HepG2 (cell line): ENCODE data around the gene ADGRG1. TPM values are rescaled to one million over a fixed set of nuclear protein-coding genes. Genes with fewer than 3 reads are reported as not detected.

Experiments used
- MIER3 ChIP-seq: IDR thresholded peaks from 2 replicates; pipeline ENCODE4 v1.6.1; 2016; ENCODE audit warnings: missing compliant biosample characterization, borderline replicate concordance
- NFE2L1 ChIP-seq: sonication (generic); formaldehyde crosslinking; IDR thresholded peaks from 2 replicates; pipeline ENCODE4 v1.4.0; 2020; ENCODE audit warnings: missing genetic modification reagents, mild to moderate bottlenecking, borderline replicate concordance
- SIX1 ChIP-seq: sonication (generic); formaldehyde crosslinking; IDR thresholded peaks from 2 replicates; pipeline ENCODE4 v1.4.0; 2020; ENCODE audit warnings: missing genetic modification reagents, borderline replicate concordance
- SKI ChIP-seq: fragments of 450-650 bp; IDR thresholded peaks from one replicate; pipeline ENCODE4 v1.6.1; 2018; ENCODE audit warnings: mild to moderate bottlenecking; ENCODE audit not compliant: partially characterized antibody
- TOPORS ChIP-seq: sonication (generic); formaldehyde crosslinking; IDR thresholded peaks from 2 replicates; pipeline ENCODE4 v1.8.0; 2023; ENCODE audit warnings: mild to moderate bottlenecking, missing genetic modification reagents
- ZBTB1 ChIP-seq: sonication (generic); formaldehyde crosslinking; IDR thresholded peaks from 2 replicates; pipeline ENCODE4 v1.4.0; 2020; ENCODE audit warnings: missing genetic modification reagents, borderline replicate concordance
- ZFP1 ChIP-seq: IDR thresholded peaks from 2 replicates; pipeline ENCODE4 v1.6.1; 2016
- ZKSCAN5 ChIP-seq: sonication (generic); formaldehyde crosslinking; IDR thresholded peaks from 2 replicates; pipeline ENCODE4 v1.5.1; 2020; ENCODE audit warnings: mild to moderate bottlenecking, missing genetic modification reagents
- ZNF124 ChIP-seq: sonication (generic); formaldehyde crosslinking; IDR thresholded peaks from 2 replicates; pipeline ENCODE4 v1.4.0; 2020; ENCODE audit warnings: missing genetic modification reagents
- ZNF264 ChIP-seq: sonication (generic); formaldehyde crosslinking; IDR thresholded peaks from 2 replicates; pipeline ENCODE4 v1.4.0; 2020; ENCODE audit warnings: missing genetic modification reagents
- ZNF317 ChIP-seq: sonication (generic); formaldehyde crosslinking; IDR thresholded peaks from 2 replicates; pipeline ENCODE4 v1.5.0; 2020; ENCODE audit warnings: mild to moderate bottlenecking, missing genetic modification reagents
- ZNF383 ChIP-seq: sonication (generic); formaldehyde crosslinking; IDR thresholded peaks from 2 replicates; pipeline ENCODE4 v1.4.0; 2020; ENCODE audit warnings: missing genetic modification reagents, mild to moderate bottlenecking, borderline replicate concordance
- polyA plus RNA-seq, 8 experiments: library from polyadenylated mRNA; depleted of rRNA in 3 of 8; stranded (reverse) in 7 of 8; unstranded in 1 of 8; fragments of >200 nt; fragmentation: Illumina TruSeq in 4 of 8; extraction: Trizol in 4 of 8; gene quantifications; 2 replicates each; pipeline versions ENCODE4 v1.2.1 to v1.2.3, GENCODE V29; 2011 to 2016; ENCODE audit warnings: low read depth in 4 of 8, missing spikeins in 1 of 8, mixed read lengths in 1 of 8; ENCODE audit not compliant: insufficient read depth in 1 of 8
- total RNA-seq, 5 experiments: library from RNA; depleted of rRNA; stranded (reverse); fragments of >200 nt; fragmentation: Illumina TruSeq; extraction: Trizol; gene quantifications; 2 replicates each; pipeline ENCODE4 v1.2.3, GENCODE V29; 2016; ENCODE audit warnings: low read depth in 1 of 5
- TF ChIP-seq, protein P1 (sequence below): sonication (generic); formaldehyde crosslinking; conservative IDR thresholded peaks from 2 replicates; pipeline ENCODE4 v1.4.0; 2020; ENCODE audit warnings: missing genetic modification reagents
- TF ChIP-seq, protein P2 (sequence below): sonication (generic); formaldehyde crosslinking; IDR thresholded peaks from 2 replicates; pipeline ENCODE4 v1.4.0; 2020; ENCODE audit warnings: low read depth, mild to moderate bottlenecking, missing genetic modification reagents
- TF ChIP-seq, protein P3 (sequence below): sonication (generic); formaldehyde crosslinking; conservative IDR thresholded peaks from 2 replicates; pipeline ENCODE4 v1.8.1; 2023; ENCODE audit warnings: missing genetic modification reagents
- TF ChIP-seq, protein P4 (sequence below): sonication (generic); formaldehyde crosslinking; IDR thresholded peaks from 2 replicates; pipeline ENCODE4 v1.4.0; 2020; ENCODE audit warnings: mild to moderate bottlenecking, missing genetic modification reagents
- TF ChIP-seq, protein P5 (sequence below): sonication (generic); formaldehyde crosslinking; IDR thresholded peaks from 2 replicates; pipeline ENCODE4 v1.4.0; 2020; ENCODE audit warnings: missing genetic modification reagents
- TF ChIP-seq, protein P6 (sequence below): sonication (generic); formaldehyde crosslinking; IDR thresholded peaks from 2 replicates; pipeline ENCODE4 v1.8.0; 2022; ENCODE audit warnings: mild to moderate bottlenecking, missing genetic modification reagents
- TF ChIP-seq, protein P7 (sequence below): sonication (generic); formaldehyde crosslinking; conservative IDR thresholded peaks from 2 replicates; pipeline ENCODE4 v1.8.0; 2022; ENCODE audit warnings: missing genetic modification reagents

ADGRG1 gene
- total and polyA plus RNA-seq, 2 of the 13 experiments (the other 11 are each of a cell fraction or from before 2014, with no cell fraction given): 2.7 to 5.9 TPM

DNA sequence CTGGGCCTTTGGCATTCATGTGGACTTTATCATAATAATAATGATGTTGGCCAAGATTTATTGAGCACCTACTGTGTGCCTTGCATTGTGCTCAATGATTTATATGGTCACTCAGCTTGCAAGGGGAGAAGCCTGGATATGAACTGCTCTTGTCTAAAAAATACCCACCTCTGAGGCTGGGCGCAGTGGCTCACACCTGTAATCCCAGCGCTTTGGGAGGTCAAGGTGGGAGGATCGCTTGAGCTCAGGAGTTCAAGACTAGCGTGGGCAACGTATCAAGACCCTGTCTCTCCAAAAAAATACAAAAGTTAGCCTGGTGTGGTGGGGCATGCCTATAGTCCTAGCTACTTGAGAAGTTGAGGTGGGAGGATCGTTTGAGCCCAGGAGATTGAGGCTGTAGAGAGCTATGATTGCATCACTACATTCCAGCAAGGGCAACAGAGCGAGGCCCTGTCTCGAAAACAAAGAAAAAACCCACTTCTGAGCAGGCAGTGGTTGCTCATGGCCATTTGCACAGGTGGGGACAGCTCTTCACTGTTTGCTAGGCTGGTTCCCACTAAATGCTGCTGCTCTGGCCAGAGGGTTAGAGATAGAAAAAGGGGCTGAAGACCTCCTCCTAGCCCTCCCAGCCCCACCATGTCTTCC is 4.3 kb upstream of the ADGRG1 start (continued):
- TF ChIP-seq, protein P1, sequence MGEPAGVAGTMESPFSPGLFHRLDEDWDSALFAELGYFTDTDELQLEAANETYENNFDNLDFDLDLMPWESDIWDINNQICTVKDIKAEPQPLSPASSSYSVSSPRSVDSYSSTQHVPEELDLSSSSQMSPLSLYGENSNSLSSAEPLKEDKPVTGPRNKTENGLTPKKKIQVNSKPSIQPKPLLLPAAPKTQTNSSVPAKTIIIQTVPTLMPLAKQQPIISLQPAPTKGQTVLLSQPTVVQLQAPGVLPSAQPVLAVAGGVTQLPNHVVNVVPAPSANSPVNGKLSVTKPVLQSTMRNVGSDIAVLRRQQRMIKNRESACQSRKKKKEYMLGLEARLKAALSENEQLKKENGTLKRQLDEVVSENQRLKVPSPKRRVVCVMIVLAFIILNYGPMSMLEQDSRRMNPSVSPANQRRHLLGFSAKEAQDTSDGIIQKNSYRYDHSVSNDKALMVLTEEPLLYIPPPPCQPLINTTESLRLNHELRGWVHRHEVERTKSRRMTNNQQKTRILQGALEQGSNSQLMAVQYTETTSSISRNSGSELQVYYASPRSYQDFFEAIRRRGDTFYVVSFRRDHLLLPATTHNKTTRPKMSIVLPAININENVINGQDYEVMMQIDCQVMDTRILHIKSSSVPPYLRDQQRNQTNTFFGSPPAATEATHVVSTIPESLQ (CRISPR knock-in tag): no peak
- TF ChIP-seq MIER3: 0 out of 2 replicates have a peak, but pooled peaks have one; percentile 27
- TF ChIP-seq ZNF264 (CRISPR knock-in tag): no peak
- TF ChIP-seq, protein P2, sequence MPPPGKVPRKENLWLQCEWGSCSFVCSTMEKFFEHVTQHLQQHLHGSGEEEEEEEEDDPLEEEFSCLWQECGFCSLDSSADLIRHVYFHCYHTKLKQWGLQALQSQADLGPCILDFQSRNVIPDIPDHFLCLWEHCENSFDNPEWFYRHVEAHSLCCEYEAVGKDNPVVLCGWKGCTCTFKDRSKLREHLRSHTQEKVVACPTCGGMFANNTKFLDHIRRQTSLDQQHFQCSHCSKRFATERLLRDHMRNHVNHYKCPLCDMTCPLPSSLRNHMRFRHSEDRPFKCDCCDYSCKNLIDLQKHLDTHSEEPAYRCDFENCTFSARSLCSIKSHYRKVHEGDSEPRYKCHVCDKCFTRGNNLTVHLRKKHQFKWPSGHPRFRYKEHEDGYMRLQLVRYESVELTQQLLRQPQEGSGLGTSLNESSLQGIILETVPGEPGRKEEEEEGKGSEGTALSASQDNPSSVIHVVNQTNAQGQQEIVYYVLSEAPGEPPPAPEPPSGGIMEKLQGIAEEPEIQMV (CRISPR knock-in tag): no peak; the same call in 1 of the 2 replicates
- no peak for TF ChIP-seq ZKSCAN5 (CRISPR knock-in tag)
- TF ChIP-seq TOPORS: no peak
- TF ChIP-seq ZNF124: peak; percentile 9; the same call in 1 of the 2 replicates
- TF ChIP-seq, protein P3, sequence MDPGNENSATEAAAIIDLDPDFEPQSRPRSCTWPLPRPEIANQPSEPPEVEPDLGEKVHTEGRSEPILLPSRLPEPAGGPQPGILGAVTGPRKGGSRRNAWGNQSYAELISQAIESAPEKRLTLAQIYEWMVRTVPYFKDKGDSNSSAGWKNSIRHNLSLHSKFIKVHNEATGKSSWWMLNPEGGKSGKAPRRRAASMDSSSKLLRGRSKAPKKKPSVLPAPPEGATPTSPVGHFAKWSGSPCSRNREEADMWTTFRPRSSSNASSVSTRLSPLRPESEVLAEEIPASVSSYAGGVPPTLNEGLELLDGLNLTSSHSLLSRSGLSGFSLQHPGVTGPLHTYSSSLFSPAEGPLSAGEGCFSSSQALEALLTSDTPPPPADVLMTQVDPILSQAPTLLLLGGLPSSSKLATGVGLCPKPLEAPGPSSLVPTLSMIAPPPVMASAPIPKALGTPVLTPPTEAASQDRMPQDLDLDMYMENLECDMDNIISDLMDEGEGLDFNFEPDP: no peak
- TF ChIP-seq ZBTB1: no peak
- TF ChIP-seq SKI: no peak
- TF ChIP-seq ZNF383 (CRISPR knock-in tag): no peak
- no peak for TF ChIP-seq ZNF317 (CRISPR knock-in tag)
- TF ChIP-seq NFE2L1: no peak
- TF ChIP-seq, protein P4, sequence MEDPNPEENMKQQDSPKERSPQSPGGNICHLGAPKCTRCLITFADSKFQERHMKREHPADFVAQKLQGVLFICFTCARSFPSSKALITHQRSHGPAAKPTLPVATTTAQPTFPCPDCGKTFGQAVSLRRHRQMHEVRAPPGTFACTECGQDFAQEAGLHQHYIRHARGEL: no peak
- TF ChIP-seq, protein P5, sequence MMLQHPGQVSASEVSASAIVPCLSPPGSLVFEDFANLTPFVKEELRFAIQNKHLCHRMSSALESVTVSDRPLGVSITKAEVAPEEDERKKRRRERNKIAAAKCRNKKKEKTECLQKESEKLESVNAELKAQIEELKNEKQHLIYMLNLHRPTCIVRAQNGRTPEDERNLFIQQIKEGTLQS: peak; percentile 97
- no peak for TF ChIP-seq ZFP1 (CRISPR knock-in tag)
- TF ChIP-seq SIX1 (CRISPR knock-in tag): no peak
- TF ChIP-seq, protein P6, sequence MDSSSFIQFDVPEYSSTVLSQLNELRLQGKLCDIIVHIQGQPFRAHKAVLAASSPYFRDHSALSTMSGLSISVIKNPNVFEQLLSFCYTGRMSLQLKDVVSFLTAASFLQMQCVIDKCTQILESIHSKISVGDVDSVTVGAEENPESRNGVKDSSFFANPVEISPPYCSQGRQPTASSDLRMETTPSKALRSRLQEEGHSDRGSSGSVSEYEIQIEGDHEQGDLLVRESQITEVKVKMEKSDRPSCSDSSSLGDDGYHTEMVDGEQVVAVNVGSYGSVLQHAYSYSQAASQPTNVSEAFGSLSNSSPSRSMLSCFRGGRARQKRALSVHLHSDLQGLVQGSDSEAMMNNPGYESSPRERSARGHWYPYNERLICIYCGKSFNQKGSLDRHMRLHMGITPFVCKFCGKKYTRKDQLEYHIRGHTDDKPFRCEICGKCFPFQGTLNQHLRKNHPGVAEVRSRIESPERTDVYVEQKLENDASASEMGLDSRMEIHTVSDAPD (CRISPR knock-in tag): no peak
- TF ChIP-seq, protein P7, sequence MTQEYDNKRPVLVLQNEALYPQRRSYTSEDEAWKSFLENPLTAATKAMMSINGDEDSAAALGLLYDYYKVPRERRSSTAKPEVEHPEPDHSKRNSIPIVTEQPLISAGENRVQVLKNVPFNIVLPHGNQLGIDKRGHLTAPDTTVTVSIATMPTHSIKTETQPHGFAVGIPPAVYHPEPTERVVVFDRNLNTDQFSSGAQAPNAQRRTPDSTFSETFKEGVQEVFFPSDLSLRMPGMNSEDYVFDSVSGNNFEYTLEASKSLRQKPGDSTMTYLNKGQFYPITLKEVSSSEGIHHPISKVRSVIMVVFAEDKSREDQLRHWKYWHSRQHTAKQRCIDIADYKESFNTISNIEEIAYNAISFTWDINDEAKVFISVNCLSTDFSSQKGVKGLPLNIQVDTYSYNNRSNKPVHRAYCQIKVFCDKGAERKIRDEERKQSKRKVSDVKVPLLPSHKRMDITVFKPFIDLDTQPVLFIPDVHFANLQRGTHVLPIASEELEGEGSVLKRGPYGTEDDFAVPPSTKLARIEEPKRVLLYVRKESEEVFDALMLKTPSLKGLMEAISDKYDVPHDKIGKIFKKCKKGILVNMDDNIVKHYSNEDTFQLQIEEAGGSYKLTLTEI: no peak
